BLaER1 treated with 17β-estradiol and CSF1 and Interleukin-3, amounts not matched to agents 10 nM and 100 nM (cell line): Measurements from ENCODE around the gene U2AF1L4.
"Not testable (repeated sequence)": the region's sequence is repeated elsewhere in the genome, so short reads cannot be mapped to it uniquely, and the experiment has no call there.

Experiments
- H3K27ac ChIP-seq, 11 experiments: shearing (Covaris generic); formaldehyde crosslinking; 2 replicates each; pipeline ENCODE4 v1.8.1; 2022
- H3K27me3 ChIP-seq, 11 experiments: shearing (Covaris generic); formaldehyde crosslinking; 2 replicates each; pipeline ENCODE4 v1.8.1; 2022
- H3K36me3 ChIP-seq, 11 experiments: shearing (Covaris generic); formaldehyde crosslinking; 2 replicates each; pipeline ENCODE4 v1.8.1; 2022
- H3K4me1 ChIP-seq, 10 experiments: shearing (Covaris generic); formaldehyde crosslinking; 2 replicates each; pipeline ENCODE4 v1.8.1; 2022
- H3K4me2 ChIP-seq, 11 experiments: shearing (Covaris generic); formaldehyde crosslinking; 2 replicates each; pipeline ENCODE4 v1.8.1; 2022
- H3K4me3 ChIP-seq, 10 experiments: shearing (Covaris generic); formaldehyde crosslinking; 2 replicates each; pipeline ENCODE4 v1.8.1; 2022
- H3K9ac ChIP-seq, 11 experiments: shearing (Covaris generic); formaldehyde crosslinking; 2 replicates each; pipeline ENCODE4 v1.8.1; 2022
- H3K9me3 ChIP-seq, 11 experiments: shearing (Covaris generic); formaldehyde crosslinking; replicated peaks in 1 of 11; 2 replicates each; pipeline ENCODE4 v1.8.1; 2022
- H4K20me1 ChIP-seq, 11 experiments: shearing (Covaris generic); formaldehyde crosslinking; 2 replicates each; pipeline ENCODE4 v1.8.1; 2022
- Cebpa-rat ChIP-seq, 11 experiments: shearing (Covaris generic); IDR thresholded peaks; 2 replicates each; pipeline ENCODE4 v1.8.1; 2022

The U2AF1L4 gene

DNA sequence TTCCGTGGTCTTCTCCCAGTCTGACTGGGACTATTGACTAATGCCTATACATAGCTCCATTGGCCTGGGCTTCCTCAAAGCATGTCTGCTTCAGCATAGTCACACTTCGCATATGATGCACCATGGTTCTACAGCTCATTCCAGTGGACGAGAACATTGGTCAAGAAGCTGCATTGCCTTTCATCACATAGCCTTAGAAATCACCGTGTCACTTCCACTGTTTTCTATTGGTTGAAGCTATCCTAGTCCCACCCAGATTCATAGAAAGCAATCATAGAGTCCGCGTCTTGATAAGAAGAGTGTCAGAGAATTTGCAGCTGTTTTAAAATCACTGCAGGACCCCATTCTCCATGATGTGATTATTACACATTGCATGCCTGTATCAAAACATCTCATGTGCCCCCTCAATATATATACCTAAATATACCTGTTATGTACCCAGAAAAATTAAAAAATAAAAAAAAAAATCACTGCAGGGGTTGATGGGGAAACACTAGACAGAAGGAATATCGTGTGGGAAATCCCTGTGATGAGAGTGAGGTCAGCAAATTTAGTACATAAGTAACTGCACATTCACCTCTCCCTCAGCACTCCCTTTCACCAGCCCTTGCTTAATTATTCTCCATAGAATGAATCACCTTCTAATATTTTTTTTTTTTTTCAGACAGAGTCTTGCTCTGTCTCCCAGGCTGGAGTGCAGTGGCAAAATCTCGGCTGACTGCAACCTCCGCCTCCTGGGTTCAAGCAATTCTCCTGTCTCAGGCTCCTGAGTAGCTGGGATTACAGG, 28.0 kb upstream of the U2AF1L4 start:
- H3K4me2 ChIP-seq: no peak overlapping the region
- no peaks in the 10 kb centered on the region for H3K9me3 ChIP-seq
- no peak overlapping the region for H3K9ac ChIP-seq
- H3K36me3 ChIP-seq: peaks cover 0 to 25% (median 11%) of the 10 kb centered on the region in 11 experiments; a peak in 19 of 22 replicates
- H3K27ac ChIP-seq: no peak overlapping the region
- TF ChIP-seq Cebpa-rat (IDR thresholded peaks at IDR 0.05): no peak
- H4K20me1 ChIP-seq: peaks cover 0 to 10% (median 0%) of the 10 kb centered on the region in 11 experiments; a peak in 7 of 22 replicates
- peaks cover 26 to 49% (median 44%) of the 10 kb centered on the region in 10 experiments for H3K4me1 ChIP-seq
- H3K27me3 ChIP-seq: no peaks in the 10 kb centered on the region
- no peak overlapping the region for H3K4me3 ChIP-seq

- H3K27me3 ChIP-seq, H3K4me2 ChIP-seq, H3K27ac ChIP-seq, H3K9ac ChIP-seq, H3K4me3 ChIP-seq, H3K9me3 ChIP-seq: not testable (repeated sequence)
- peaks cover 35 to 52% (median 47%) of the 10 kb centered on the region in 10 experiments for H3K4me1 ChIP-seq
- peaks cover 0 to 10% (median 0%) of the 10 kb centered on the region in 11 experiments; a peak in 7 of 22 replicates for H4K20me1 ChIP-seq
- H3K36me3 ChIP-seq: peaks cover 0 to 17% (median 2%) of the 10 kb centered on the region in 11 experiments; a peak in 11 of 22 replicates
These were observed 27.1 kb upstream of the U2AF1L4 start for GRCh38 chr19:35772362-35772761.

DNA sequence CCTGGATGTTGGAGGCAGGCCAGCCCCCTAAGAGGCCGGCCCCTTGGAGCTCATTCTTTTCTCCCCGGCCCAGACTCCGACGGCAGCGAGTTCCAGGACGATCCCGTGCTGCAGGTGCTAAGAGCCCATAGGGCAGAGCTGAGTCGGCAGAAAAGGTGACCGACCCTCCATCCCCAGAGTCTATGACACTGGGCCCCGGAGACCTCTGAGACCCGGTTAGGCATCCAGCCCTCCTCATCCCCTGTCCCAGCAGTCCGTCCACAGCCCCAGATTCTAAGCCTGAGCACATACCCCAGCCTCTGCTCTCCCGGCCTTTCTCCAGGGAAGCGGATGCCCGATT, 22.8 kb upstream of the U2AF1L4 start:
- peaks cover 26 to 46% (median 36%) of the 10 kb centered on the region in 10 experiments for H3K4me1 ChIP-seq
- H3K36me3 ChIP-seq: peaks cover 17 to 46% (median 28%) of the 10 kb centered on the region in 11 experiments; a peak in 21 of 22 replicates
- H3K4me2 ChIP-seq: peak overlapping the region; percentile 70 to 98 (median 94)
- H3K9ac ChIP-seq: peak overlapping the region in 10 of 11 experiments; percentile 25 to 79 (median 68); a peak in 16 of 22 replicates
- H3K9me3 ChIP-seq: no peaks in the 10 kb centered on the region
- H3K4me3 ChIP-seq: peak overlapping the region in 6 of 10 experiments; percentile 18 to 38 (median 31); a peak in 8 of 20 replicates
- H3K27ac ChIP-seq: peak overlapping the region in 6 of 11 experiments; percentile 49 to 82 (median 67); a peak in 12 of 22 replicates
- H4K20me1 ChIP-seq: peaks cover 0 to 18% (median 0%) of the 10 kb centered on the region in 11 experiments; a peak in 4 of 22 replicates
- TF ChIP-seq Cebpa-rat (IDR thresholded peaks at IDR 0.05): no peak
- H3K27me3 ChIP-seq: no peaks in the 10 kb centered on the region

DNA sequence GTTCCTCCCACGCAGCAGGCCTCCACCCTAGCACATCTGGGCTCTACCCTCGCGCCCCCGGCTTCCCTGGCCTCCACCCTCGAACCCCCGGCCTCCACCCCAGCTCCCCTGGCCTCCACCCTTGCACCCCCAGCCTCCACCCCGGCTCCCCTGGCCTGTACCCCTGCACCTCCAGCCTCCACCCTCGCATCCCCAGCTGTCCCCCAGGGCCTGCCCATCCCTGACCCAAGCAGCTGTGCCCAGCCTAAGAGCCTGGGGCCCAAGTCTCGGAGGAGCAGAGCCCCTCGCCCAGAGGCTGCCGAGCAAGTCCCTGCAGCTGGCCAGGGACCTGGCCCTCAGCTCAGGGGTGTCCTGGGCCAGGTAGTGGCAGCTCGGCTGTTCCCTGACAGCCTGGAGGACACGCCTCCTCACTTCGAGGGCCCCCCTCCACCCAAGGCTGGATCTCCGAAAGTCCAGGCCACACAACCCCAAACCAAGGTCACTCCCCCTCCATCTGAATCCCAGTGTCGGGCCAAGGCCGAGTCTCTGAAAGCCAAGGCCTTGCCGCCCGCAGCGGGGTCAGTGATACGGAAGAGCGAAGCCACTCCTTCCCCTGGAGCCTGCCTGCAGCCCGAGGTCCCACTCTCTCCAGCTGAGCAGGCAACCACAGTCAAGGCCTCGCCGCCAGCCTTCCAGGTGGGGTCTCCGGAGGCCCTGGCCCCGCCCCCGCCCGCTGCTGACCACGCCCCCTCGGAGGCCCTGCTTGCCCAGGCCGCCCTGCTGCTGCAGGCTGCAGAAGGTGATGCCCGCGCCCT, 22.3 kb upstream of the U2AF1L4 start:
- H4K20me1 ChIP-seq: peaks cover 0 to 18% (median 0%) of the 10 kb centered on the region in 11 experiments; a peak in 4 of 22 replicates
- peak overlapping the region in 8 of 11 experiments; percentile 50 to 82 (median 77); a peak in 17 of 22 replicates for H3K27ac ChIP-seq
- peaks cover 17 to 51% (median 34%) of the 10 kb centered on the region in 11 experiments for H3K36me3 ChIP-seq
- TF ChIP-seq Cebpa-rat (IDR thresholded peaks at IDR 0.05): no peak
- peak overlapping the region in 10 of 11 experiments; percentile 34 to 79 (median 72); a peak in 18 of 22 replicates for H3K9ac ChIP-seq
- H3K4me1 ChIP-seq: peaks cover 26 to 46% (median 36%) of the 10 kb centered on the region in 10 experiments
- H3K4me3 ChIP-seq: peak overlapping the region in 7 of 10 experiments; percentile 18 to 41 (median 36); a peak in 9 of 20 replicates
- H3K9me3 ChIP-seq: no peaks in the 10 kb centered on the region
- H3K4me2 ChIP-seq: peak overlapping the region; percentile 70 to 98 (median 94)
- no peaks in the 10 kb centered on the region for H3K27me3 ChIP-seq

GRCh38 chr19:35766571-35767104, 21.4 kb upstream of the U2AF1L4 start:
- Histone ChIP-seq H3K27ac (peak overlapping the region in 7 of 11 experiments; percentile 69 to 82 (median 79); a peak in 12 of 22 replicates), H4K20me1 (peaks cover 0 to 18% (median 0%) of the 10 kb centered on the region in 11 experiments; a peak in 4 of 22 replicates), H3K36me3 (peaks cover 24 to 60% (median 42%) of the 10 kb centered on the region in 11 experiments), H3K9ac (peak overlapping the region in 8 of 11 experiments; percentile 58 to 79 (median 72); a peak in 12 of 22 replicates), H3K4me3 (0 out of 20 replicates have a peak overlapping the region, but pooled peaks of 1 of the 10 experiments have one; percentile 35), H3K4me2 (peak overlapping the region; percentile 70 to 98 (median 94); a peak in 20 of 22 replicates), H3K27me3 (no peaks in the 10 kb centered on the region), H3K4me1 (peaks cover 26 to 46% (median 36%) of the 10 kb centered on the region in 10 experiments), H3K9me3 (no peaks in the 10 kb centered on the region)
- no peak for TF ChIP-seq Cebpa-rat (IDR thresholded peaks at IDR 0.05)

- Histone ChIP-seq H3K36me3 (peaks cover 42 to 75% (median 59%) of the 10 kb centered on the region in 11 experiments), H4K20me1 (peaks cover 0 to 24% (median 0%) of the 10 kb centered on the region in 11 experiments; a peak in 7 of 22 replicates), H3K4me3 (no peak overlapping the region), H3K4me1 (peaks cover 30 to 49% (median 38%) of the 10 kb centered on the region in 10 experiments), H3K9ac (no peak overlapping the region), H3K27me3 (no peaks in the 10 kb centered on the region), H3K4me2 (no peak overlapping the region), H3K27ac (no peak overlapping the region), H3K9me3 (no peaks in the 10 kb centered on the region)
- no peak for TF ChIP-seq Cebpa-rat (IDR thresholded peaks at IDR 0.05)
These were observed 19.5 kb upstream of the U2AF1L4 start for GRCh38 chr19:35764432-35765315.

DNA sequence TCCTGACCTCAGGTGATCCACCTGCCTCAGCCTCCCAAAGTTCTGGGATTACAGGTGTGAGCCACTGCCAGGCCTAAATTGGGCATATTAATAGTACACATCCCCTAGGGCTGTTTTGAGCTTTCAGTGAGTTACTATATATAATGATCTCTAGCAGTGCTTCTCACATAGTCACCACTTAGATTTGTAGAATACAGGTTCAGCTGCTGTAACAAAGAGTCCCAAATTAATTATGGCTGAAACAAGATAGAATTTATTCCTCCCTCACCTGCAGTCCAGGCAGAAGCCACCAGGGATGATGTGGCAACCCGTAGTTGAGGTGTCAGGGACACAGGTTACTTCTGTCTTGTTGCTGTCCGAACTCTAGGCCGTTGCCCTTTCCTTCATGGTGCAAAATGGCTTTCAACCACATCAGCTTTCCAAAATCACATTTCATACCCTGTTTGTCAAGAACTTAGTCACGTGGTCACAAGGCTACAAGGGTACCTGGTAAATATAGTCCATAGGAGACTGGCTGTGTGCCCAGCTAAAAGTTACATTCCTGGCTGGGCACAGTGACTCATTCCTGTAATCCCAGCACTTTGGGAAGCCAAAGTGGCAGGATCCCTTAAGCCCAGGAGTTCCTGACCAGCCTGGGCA, 15.6 kb upstream of the U2AF1L4 start:
- peaks cover 42 to 69% (median 54%) of the 10 kb centered on the region in 11 experiments for H3K36me3 ChIP-seq

More for the DNA sequence above, 15.6 kb upstream of the U2AF1L4 start:
- H3K9ac ChIP-seq: no peak overlapping the region
- H4K20me1 ChIP-seq: peaks cover 0 to 24% (median 0%) of the 10 kb centered on the region in 11 experiments; a peak in 7 of 22 replicates
- peaks cover 25 to 41% (median 30%) of the 10 kb centered on the region in 10 experiments for H3K4me1 ChIP-seq
- H3K4me2 ChIP-seq: no peak overlapping the region
- H3K27me3 ChIP-seq: peaks cover 0 to 5% (median 3%) of the 10 kb centered on the region in 11 experiments; a peak in 8 of 22 replicates
- TF ChIP-seq Cebpa-rat (IDR thresholded peaks at IDR 0.05): no peak
- no peak overlapping the region for H3K27ac ChIP-seq
- no peak overlapping the region for H3K4me3 ChIP-seq
- no peaks in the 10 kb centered on the region for H3K9me3 ChIP-seq
